ENCODE results near the gene CAPN5.

DNA sequence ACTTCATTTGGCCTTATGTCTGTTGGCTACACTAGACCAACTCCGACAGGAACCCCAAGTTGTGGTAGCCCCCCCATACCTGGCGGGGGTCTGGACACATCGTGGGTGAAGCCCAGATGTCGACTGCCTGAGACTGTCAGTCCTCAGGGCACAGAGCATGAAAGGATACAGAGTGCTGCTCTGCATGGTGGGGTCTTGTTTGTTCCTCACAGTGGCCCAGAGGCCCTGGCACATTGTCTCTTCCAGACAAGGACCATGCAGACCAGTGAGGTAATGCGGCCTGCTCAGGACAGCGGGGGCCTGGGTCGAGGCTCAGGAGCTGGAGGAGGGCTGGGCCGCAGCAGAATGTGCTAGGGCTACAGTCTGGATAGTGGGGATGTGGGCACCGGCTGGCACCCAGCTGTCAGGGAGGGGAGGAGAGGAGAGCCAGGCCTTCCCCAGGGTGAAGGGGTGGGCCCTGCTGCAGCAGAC lies 14.6 kb downstream of the CAPN5 start:
- TF ChIP-seq, protein P1, sequence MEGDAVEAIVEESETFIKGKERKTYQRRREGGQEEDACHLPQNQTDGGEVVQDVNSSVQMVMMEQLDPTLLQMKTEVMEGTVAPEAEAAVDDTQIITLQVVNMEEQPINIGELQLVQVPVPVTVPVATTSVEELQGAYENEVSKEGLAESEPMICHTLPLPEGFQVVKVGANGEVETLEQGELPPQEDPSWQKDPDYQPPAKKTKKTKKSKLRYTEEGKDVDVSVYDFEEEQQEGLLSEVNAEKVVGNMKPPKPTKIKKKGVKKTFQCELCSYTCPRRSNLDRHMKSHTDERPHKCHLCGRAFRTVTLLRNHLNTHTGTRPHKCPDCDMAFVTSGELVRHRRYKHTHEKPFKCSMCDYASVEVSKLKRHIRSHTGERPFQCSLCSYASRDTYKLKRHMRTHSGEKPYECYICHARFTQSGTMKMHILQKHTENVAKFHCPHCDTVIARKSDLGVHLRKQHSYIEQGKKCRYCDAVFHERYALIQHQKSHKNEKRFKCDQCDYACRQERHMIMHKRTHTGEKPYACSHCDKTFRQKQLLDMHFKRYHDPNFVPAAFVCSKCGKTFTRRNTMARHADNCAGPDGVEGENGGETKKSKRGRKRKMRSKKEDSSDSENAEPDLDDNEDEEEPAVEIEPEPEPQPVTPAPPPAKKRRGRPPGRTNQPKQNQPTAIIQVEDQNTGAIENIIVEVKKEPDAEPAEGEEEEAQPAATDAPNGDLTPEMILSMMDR (IDR thresholded peaks at IDR 0.05; ENCODE audit: low read depth, low read length, poor library complexity, severe bottlenecking), result no peak
- no peak for TF ChIP-seq EZH2phosphoT487 (IDR thresholded peaks at IDR 0.05; ENCODE audit: borderline replicate concordance, low read length)
